ENCODE results near the gene MAP7.
A peak's percentile ranks its signal among the peaks of the same experiment; 100 is the strongest.

The MAP7 gene

DNA sequence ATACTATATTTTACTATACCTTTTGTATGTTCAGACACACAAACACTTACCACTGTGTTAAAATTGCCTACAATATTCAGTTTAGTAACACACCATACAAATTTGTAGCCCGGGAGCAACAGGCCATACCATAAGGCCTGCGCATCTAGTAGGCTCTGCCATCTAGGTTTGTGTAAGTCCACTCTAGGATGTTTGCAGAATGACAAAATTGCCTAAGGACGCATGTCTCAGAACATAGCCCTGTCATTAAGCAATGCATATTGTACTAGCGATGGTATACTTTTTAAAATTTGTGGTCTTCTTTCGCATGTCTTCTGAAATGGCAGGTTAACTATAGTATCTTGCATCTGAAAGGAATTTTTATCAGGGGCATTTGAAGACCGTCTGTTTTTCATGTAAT, 26.6 kb upstream of the MAP7 start:
- H3K4me3 ChIP-seq (ENCODE audit: low read length): no peak overlapping the region
- DNase-seq (ENCODE audit: low read depth): peak; percentile 56
- no peak for TF ChIP-seq CTCF (IDR thresholded peaks at IDR 0.05; ENCODE audit: insufficient read depth, low read depth, low read length, missing control alignments)

- no peak overlapping the region for H3K4me3 ChIP-seq (ENCODE audit: low read length)
- no peak for TF ChIP-seq CTCF (IDR thresholded peaks at IDR 0.05; ENCODE audit: insufficient read depth, low read depth, low read length, missing control alignments)
- no peak for DNase-seq (ENCODE audit: low read depth)
These were observed 21.3 kb upstream of the MAP7 start for GRCh38 chr6:136571496-136571895.

DNA sequence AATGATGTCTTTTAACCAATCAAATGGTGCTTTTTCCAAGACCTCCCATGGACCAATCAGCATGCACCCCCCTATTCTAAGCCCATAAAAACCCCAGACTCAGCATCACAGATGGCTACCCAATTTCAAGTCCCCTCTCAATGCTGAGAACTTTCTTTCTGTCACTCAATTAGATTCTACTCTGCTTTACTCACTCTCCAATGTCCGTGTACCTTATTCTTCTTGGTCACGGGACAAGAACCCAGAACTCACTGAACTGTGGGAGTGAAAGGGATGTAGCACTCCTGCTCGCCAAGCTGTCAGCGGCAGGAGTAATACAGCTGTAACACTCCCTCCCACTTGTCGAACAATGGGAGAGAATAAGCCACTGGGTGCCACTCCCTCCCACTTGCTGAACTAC, 20.8 kb upstream of the MAP7 start:
- TF ChIP-seq CTCF (IDR thresholded peaks at IDR 0.05; ENCODE audit: insufficient read depth, low read depth, low read length, missing control alignments): no peak
- H3K4me3 ChIP-seq (ENCODE audit: low read length): no peak overlapping the region
- DNase-seq (ENCODE audit: low read depth): no peak

- no peak overlapping the region for H3K4me3 ChIP-seq (ENCODE audit: low read length)
- no peak for TF ChIP-seq CTCF (IDR thresholded peaks at IDR 0.05; ENCODE audit: insufficient read depth, low read depth, low read length, missing control alignments)
- no peak for DNase-seq (ENCODE audit: low read depth)
These were observed 17.9 kb upstream of the MAP7 start for GRCh38 chr6:136568129-136568528.

DNA sequence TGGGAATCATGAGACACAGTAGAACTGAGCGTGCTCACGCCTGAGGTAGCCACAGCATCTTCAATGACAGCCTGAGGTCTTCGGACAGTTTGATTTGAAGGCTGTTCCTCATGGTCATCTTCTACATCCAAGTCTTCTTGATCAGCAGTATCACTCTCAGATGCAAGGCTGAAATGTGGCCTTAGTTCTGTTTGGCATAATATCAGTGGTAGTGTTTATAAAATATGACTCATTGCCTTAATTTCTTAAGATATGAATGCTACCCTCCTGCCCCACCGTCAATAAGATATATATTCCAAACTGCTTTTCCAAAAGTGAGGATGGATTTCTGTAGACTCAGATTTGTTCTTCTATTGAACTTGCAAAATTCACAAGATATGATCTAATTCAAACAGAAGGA, 17.5 kb upstream of the MAP7 start:
- no peak for TF ChIP-seq CTCF (IDR thresholded peaks at IDR 0.05; ENCODE audit: insufficient read depth, low read depth, low read length, missing control alignments)
- no peak overlapping the region for H3K4me3 ChIP-seq (ENCODE audit: low read length)
- DNase-seq (ENCODE audit: low read depth): no peak

GRCh38 chr6:136566851-136567250, 16.6 kb upstream of the MAP7 start:
- H3K4me3 ChIP-seq (ENCODE audit: low read length): no peak overlapping the region
- TF ChIP-seq CTCF (IDR thresholded peaks at IDR 0.05; ENCODE audit: insufficient read depth, low read depth, low read length, missing control alignments): no peak
- DNase-seq (ENCODE audit: low read depth): no peak

GRCh38 chr6:136566007-136566487, 15.8 kb upstream of the MAP7 start:
- TF ChIP-seq CTCF (IDR thresholded peaks at IDR 0.05; ENCODE audit: insufficient read depth, low read depth, low read length, missing control alignments): no peak
- DNase-seq (ENCODE audit: low read depth): no peak
- no peak overlapping the region for H3K4me3 ChIP-seq (ENCODE audit: low read length)

Measured in epithelial cell of esophagus (primary cell).